Left ventricle myocardium superior (tissue), 1 donor: ENCODE data around the gene RRN3. TPM values are rescaled to one million over a fixed set of nuclear protein-coding genes. Genes with fewer than 3 reads are reported as not detected.
A peak's percentile ranks its signal among the peaks of the same experiment; 100 is the strongest.
"Not testable (repeated sequence)": the region's sequence is repeated elsewhere in the genome, so short reads cannot be mapped to it uniquely, and the experiment has no call there.

Source experiments
- ATAC-seq: fragments of 200-7000 bp; cut with Tn5 transposase; one replicate; pipeline ENCODE4 v1.9.1; 2020; ENCODE audit warnings: mild to moderate bottlenecking, moderate library complexity
- DNase-seq: peaks from one replicate; pipeline ENCODE4 v3.0.0-alpha.2; 2020
- intact Hi-C: fragments of 100-400 bp; cut with micrococcal nuclease; formaldehyde crosslinking; loops from one replicate; pipeline ENCODE4 v1.11.0; 2022
- total RNA-seq: library from RNA; stranded (reverse); fragmentation: NEBNext Ultra II Directional; extraction: Animal tissue kit (Norgen Biotek cat#: 25700); gene quantifications from one replicate; pipeline ENCODE4 v1.2.1, GENCODE V29; 2021
- donor health status: DM: no; HTN: yes; CAD: no; lungs with severe emphysema.

Gene RRN3
- total RNA-seq, 1 donor from 2014 or later, result 25.8 TPM

DNA sequence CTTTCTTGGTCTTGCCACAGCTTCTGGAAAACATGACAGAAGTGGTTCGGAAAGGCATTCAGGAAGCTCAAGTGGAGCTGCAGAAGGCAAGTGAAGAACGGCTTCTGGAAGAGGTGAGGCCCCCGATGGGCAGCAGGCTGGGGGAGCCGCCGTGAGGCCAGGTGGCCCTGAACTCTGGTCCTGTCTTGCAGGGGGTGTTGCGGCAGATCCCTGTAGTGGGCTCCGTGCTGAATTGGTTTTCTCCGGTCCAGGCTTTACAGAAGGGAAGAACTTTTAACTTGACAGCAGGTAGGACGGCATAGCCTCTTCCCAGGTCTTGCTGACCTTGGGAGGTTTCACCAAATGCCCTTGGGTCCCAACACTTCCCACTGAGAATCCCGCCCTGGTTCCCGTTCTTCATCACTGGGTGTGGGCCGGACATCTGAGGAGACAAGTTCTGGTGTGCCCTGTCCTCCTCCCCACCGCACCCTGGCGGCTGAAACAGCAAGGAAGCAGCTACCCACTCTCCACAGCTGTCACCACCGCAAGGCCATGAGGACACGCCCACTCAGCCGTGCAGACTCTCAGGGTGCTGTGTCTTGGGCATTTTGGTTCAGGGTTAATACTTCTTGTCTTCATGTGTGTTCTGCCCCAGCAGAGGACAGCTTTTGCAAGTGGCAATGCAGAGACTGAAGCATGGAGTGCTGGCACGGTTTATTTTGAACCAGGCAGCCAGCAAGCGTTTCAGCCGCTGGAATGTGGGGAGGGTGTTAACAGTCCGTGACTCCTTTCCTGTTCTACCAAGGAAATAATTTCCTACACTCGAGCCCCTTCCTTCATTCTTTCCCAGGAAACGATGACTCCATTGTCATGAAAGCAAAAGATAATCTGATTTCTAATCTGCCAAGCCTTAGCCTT lies 59.6 kb downstream of the RRN3 start:
- peak; percentile 49 for DNase-seq
- intact Hi-C loops, result no loop called here

DNA sequence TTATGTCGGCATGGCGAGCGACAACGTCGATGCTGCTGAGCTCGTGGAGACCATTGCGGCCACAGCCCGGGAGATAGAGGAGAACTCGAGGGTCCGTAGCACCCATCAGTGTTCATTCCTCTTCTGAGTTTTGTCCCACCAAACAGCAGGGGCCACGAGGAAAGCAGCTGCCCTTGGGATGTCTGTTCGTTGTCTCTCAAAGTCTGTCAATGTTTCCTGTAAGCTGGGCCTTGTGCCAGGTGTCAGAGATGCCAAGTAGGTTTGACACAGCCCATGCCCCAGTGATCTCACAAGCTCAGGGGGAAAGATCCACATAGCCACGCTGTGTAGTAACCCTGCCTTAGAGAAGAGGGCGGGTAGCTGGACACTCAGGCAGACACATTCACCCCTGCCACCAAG lies 60.8 kb downstream of the RRN3 start:
- peak; percentile 80 for DNase-seq
- intact Hi-C loops, result no loop called here
- ATAC-seq, result peak; percentile 91

More for the DNA sequence above, 59.6 kb downstream of the RRN3 start:
- peak; percentile 58 for ATAC-seq

GRCh38 chr16:15032547-15033308 lies 61.3 kb downstream of the RRN3 start:
- no peak for DNase-seq

DNA sequence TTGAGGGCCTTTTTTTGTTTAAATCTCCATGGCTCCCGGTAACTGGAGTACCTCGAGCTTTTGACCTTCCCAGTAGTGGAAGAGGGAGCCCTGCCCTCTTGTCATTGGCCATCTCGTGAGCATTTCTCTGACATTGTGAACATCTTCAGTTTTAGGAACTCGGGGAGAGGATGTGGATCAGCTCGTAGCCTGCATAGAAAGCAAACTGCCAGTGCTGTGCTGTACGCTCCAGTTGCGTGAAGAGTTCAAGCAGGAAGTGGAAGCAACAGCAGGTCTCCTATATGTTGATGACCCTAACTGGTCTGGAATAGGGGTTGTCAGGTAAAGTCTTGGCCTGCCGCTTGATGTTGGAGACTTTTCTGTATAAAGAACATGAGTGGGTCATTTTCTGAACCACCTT lies 62.5 kb downstream of the RRN3 start:
- DNase-seq (no peak), ATAC-seq (no peak)
- intact Hi-C loops, result no loop called here

More at GRCh38 chr16:15032547-15033308, 61.3 kb downstream of the RRN3 start:
- intact Hi-C loops, result no loop called here
- ATAC-seq, result no peak

GRCh38 chr16:15031179-15031578 lies 62.9 kb downstream of the RRN3 start:
- intact Hi-C loops, result no loop called here
- ATAC-seq (no peak), DNase-seq (no peak)

GRCh38 chr16:15029749-15030148 lies 64.3 kb downstream of the RRN3 start:
- intact Hi-C loops, ATAC-seq, DNase-seq: not testable (repeated sequence)

DNA sequence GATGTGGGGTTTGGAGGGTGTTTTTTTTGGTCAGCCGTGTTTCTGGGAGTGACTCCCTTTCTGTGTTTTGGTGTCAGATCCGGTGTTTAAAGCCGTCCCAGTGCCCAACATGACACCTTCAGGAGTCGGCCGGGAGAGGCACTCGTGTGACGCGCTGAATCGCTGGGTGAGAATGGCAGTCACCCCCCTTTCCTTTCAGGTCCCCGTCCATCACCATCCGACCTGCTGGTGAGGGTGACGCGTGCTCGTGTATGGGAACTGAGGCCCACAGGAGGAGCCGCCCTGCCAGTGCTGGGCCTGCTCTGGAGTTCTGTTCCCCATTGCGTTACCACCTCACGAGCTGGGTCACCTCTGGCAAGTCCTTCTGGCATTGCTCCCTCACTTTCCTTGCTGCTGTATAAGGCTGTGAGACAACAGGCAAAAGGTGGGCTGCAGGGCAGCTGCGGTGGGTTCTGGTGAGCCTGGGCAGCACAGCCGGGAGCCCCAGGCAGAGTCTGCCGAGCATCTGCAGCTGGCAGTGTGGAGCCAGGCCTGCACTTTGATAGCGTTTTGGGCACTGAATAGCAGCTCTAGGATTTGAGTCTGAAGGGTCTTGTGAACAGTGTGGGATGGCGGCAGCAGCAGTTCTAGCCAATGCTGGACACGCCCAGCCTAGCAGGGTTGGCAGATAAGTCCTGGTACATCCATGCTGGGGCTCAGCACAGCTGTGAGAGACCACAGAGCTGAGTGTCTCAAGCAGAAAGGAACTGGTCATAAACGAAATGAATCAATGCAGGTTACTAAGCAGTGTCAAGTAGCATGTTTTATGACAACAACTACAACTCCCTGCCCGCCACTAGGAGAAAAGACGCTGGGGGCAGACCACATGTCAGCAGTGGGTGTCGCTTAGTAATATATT lies 65.0 kb downstream of the RRN3 start:
- DNase-seq, intact Hi-C loops: not testable (repeated sequence)
- ATAC-seq, result peak; percentile 9

DNA sequence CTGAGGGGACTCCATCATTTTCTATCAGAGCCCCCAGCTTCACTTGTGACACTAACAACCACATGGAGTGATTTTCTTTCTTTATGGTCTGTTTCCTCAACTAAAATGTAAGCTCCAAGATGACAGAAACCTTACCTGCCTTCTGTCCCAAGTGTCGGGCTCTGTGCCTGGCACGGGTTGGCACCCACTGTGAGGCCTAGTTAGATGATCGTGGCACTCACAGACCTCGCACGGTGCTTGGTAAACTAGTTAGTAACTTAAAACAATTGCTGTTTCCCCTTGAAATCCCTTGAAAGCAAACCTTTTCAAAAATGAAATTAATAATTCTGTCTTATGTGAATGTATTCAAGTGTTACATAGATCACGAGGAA lies 65.7 kb downstream of the RRN3 start:
- intact Hi-C loops, DNase-seq, ATAC-seq: not testable (repeated sequence)

DNA sequence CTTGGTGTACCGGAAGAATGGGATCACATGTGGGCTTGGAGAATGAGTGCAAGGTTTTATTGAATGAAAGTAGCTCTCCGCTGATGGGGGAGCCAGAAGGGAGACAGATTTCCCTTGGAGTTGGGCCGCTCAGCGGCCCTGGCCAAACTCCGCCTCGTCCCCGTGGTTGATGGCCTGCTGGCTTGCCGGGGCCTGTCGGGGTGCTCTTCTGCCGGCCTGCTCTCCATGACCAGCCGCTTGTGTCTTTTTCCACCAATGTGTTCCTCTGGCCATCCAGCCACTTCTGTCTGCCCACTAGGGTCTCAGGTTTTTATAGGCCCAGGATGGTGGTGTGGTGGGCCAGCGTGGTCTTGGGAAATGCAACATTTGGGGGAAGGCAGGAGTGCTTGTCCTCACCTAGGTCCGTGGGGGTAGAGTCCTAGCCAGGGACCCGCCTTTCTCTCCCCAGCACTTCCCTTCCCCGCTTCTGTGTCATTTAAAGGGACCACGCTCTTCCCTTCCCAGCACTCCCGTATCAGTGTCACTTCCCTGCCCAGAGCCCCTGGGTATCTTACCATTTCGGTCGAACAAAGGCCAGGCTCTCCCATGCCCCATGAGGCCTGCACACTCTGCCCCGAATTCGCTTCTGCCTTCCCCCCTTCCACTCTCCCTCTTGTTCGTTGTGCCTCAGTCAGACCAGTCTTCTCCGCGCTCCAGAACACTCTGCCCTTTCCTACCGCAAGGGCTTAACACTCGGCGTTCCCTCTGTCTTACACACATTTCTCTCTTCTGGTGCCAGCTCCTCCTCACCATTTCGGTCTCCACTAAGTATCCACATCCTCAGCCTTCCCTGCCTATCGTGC lies 66.3 kb downstream of the RRN3 start:
- ATAC-seq (peak; percentile 31), DNase-seq (peak; percentile 56)
- intact Hi-C loops, result not testable (repeated sequence)

DNA sequence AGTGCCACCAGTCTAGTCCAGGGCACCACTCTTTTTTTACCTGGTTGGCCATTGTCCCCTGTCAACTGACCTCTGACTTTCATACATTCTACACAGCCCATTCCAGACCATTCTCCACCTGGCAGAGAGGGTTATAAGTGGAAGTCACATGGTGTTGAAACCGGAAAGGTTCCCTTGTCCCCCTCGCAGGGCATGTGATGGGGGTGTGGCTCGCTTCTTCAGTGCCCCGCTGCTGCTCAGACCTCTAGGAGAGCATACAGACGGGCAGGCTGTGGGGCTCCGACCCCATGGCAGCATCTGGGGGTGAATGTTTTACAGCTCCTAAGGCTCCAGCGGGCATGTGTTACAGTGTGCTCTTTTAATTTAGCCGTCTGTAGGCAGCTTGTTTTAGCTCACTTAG lies 67.0 kb downstream of the RRN3 start:
- ATAC-seq, intact Hi-C loops, DNase-seq: not testable (repeated sequence)

GRCh38 chr16:15025234-15025951 lies 68.7 kb downstream of the RRN3 start:
- DNase-seq, intact Hi-C loops: not testable (repeated sequence)
- peak; percentile 38 for ATAC-seq

DNA sequence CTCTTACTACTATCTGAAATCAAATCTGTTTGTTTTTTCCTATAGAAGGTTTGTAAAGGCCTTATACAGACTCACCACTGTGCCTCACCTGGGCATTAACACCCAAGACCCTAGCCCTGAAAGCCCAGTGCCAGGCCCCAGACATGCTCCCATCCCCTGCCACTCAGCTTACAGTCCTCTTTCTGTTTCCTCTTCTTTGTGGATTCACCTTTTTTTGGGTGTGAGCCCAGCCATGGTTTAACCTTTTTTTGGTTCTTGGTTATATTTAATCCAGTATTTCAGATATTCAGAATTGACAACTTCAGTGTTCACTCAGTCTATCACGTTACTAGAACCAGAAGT lies 69.2 kb downstream of the RRN3 start:
- ATAC-seq, result not testable (repeated sequence)

DNA sequence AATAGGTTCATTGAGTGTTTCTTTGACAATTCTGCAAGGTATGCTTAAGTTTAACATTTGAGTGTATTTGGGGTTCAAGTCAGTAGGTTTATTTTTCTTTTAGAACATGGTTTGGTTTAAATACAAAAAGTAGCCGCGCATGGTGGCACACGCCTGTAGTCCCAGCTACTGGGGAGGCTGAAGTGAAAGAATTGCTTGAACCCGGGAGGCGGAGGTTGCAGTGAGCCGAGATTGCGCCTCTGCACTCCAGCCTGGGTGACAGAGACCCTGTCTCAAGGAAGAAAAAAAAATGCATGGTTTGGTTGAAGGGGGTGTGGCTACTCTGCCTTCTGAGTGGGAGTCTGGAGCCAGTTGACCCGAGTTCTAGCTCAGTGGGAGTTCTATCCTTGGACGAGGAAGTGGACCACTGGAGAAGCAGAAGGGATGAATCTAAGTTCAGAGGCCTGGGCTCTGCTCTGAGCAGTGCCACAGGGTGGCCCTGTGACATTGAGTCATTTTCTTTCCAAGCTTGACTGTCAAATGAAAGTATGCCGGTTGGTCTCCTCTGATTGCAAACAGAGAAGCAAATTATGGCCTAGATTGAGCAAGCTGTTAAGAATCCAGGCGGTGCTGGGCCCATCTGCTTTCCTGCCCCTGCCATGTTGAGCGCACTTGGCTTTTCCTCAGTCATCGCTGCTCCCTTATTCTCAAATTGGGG lies 70.5 kb downstream of the RRN3 start:
- DNase-seq, intact Hi-C loops, ATAC-seq: not testable (repeated sequence)

More for the DNA sequence above, 69.2 kb downstream of the RRN3 start:
- intact Hi-C loops, DNase-seq: not testable (repeated sequence)

GRCh38 chr16:15022194-15022593 lies 71.9 kb downstream of the RRN3 start:
- DNase-seq, intact Hi-C loops: not testable (repeated sequence)
- peak; percentile 58 for ATAC-seq

GRCh38 chr16:15021429-15021828 lies 72.6 kb downstream of the RRN3 start:
- DNase-seq, ATAC-seq, intact Hi-C loops: not testable (repeated sequence)

DNA sequence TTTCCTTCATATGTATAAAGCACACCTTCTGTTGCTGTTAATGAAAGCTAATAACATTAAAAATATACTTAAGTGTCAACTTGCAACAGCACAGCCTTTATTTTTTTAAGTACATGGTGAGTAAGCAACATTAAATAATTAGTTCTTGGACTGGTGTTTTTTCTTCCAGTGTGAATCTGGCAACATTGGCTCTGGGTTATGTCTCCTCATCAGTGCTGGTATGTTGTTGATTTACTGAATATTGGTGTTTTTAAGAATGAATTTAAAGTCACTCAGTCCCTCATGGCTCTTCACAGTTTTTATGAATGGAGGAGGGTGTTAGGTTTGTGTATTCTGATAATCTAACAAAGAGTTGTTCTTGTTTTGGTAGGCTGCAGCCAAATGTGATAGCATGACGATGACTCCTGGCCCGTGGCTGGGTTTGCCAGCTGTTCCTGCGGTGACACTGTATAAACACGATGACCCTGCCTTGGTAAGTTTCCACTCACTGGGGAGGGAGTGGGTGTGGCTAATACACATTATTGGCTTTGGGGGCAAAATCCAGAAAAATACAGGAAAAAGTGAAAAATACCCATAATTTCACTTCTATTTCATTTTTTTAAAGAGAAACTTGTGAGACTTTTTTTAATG lies 77.0 kb downstream of the RRN3 start:
- intact Hi-C loops, result not testable (repeated sequence)
- DNase-seq, result peak; percentile 61
- peak; percentile 82 for ATAC-seq
